Measurements from ENCODE around the gene PTPRD. TPM values are rescaled to one million over a fixed set of nuclear protein-coding genes. Genes with fewer than 3 reads are reported as not detected.

PTPRD gene
- total RNA-seq, 1 experiment from 2014 or later = not detected

- intact Hi-C loops (cut with micrococcal nuclease; ENCODE audit: unreplicated experiment) = no loop called here
- POLR2A ChIA-PET (ENCODE audit: low non-redundant PET) = no interaction called here
- no TSS peak for BruUV-seq (replicated peaks)
These were observed 2183.0 kb downstream of the PTPRD start for GRCh38 chr9:8429768-8430167.

GRCh38 chr9:8429157-8429556, 2183.6 kb downstream of the PTPRD start:
- DNase-seq (ENCODE audit: low spot score) = no peak
- CTCF ChIA-PET = no interaction called here
- Histone ChIP-seq H3K9me3 (ENCODE audit: low read depth, low read length, poor library complexity, severe bottlenecking) (no peaks in the 10 kb centered on the region), H3K27me3 (replicated peaks; ENCODE audit: insufficient read depth, low read depth, low read length, poor library complexity) (peaks cover under 1% of the 10 kb centered on the region), H3K4me3 (ENCODE audit: low read depth, low read length, poor library complexity, severe bottlenecking) (no peak overlapping the region), H3K36me3 (ENCODE audit: insufficient read depth, low read length, poor library complexity, severe bottlenecking) (no peaks in the 10 kb centered on the region), H3K4me1 (ENCODE audit: insufficient read depth, low read length, poor library complexity, severe bottlenecking) (no peaks in the 10 kb centered on the region), H3K27ac (ENCODE audit: low read depth, low read length, poor library complexity, severe bottlenecking) (no peak overlapping the region)
- POLR2A ChIA-PET (ENCODE audit: low non-redundant PET) = no interaction called here
- intact Hi-C loops (cut with micrococcal nuclease; ENCODE audit: unreplicated experiment) = no loop called here
- TF ChIP-seq CTCF (conservative IDR thresholded peaks at IDR 0.05; ENCODE audit: low read depth, low read length) (no peak), EZH2 (IDR thresholded peaks at IDR 0.05; ENCODE audit: borderline replicate concordance, low read depth, low read length, poor library complexity, severe bottlenecking) (no peak)
- BruUV-seq (replicated peaks) = no TSS peak

More at GRCh38 chr9:8429768-8430167, 2183.0 kb downstream of the PTPRD start:
- TF ChIP-seq CTCF (conservative IDR thresholded peaks at IDR 0.05; ENCODE audit: low read depth, low read length) (no peak), EZH2 (IDR thresholded peaks at IDR 0.05; ENCODE audit: borderline replicate concordance, low read depth, low read length, poor library complexity, severe bottlenecking) (no peak)
- H3K36me3 ChIP-seq (ENCODE audit: insufficient read depth, low read length, poor library complexity, severe bottlenecking) = no peaks in the 10 kb centered on the region
- H3K27ac ChIP-seq (ENCODE audit: low read depth, low read length, poor library complexity, severe bottlenecking) = no peak overlapping the region
- no peak overlapping the region for H3K4me3 ChIP-seq (ENCODE audit: low read depth, low read length, poor library complexity, severe bottlenecking)
- no peaks in the 10 kb centered on the region for H3K4me1 ChIP-seq (ENCODE audit: insufficient read depth, low read length, poor library complexity, severe bottlenecking)
- H3K27me3 ChIP-seq (replicated peaks; ENCODE audit: insufficient read depth, low read depth, low read length, poor library complexity) = peaks cover 4% of the 10 kb centered on the region
- H3K9me3 ChIP-seq (ENCODE audit: low read depth, low read length, poor library complexity, severe bottlenecking) = no peaks in the 10 kb centered on the region
- DNase-seq (ENCODE audit: low spot score) = no peak
- CTCF ChIA-PET = no interaction called here

- no peaks in the 10 kb centered on the region for H3K27me3 ChIP-seq (replicated peaks; ENCODE audit: insufficient read depth, low read depth, low read length, poor library complexity)
- no peaks in the 10 kb centered on the region for H3K4me1 ChIP-seq (ENCODE audit: insufficient read depth, low read length, poor library complexity, severe bottlenecking)
- no peak for DNase-seq (ENCODE audit: low spot score)
- no peak overlapping the region for H3K4me3 ChIP-seq (ENCODE audit: low read depth, low read length, poor library complexity, severe bottlenecking)
- TF ChIP-seq CTCF (conservative IDR thresholded peaks at IDR 0.05; ENCODE audit: low read depth, low read length) (no peak), EZH2 (IDR thresholded peaks at IDR 0.05; ENCODE audit: borderline replicate concordance, low read depth, low read length, poor library complexity, severe bottlenecking) (no peak)
- POLR2A ChIA-PET (ENCODE audit: low non-redundant PET) = no interaction called here
- no peaks in the 10 kb centered on the region for H3K9me3 ChIP-seq (ENCODE audit: low read depth, low read length, poor library complexity, severe bottlenecking)
- no TSS peak for BruUV-seq (replicated peaks)
- CTCF ChIA-PET = no interaction called here
- no peaks in the 10 kb centered on the region for H3K36me3 ChIP-seq (ENCODE audit: insufficient read depth, low read length, poor library complexity, severe bottlenecking)
- H3K27ac ChIP-seq (ENCODE audit: low read depth, low read length, poor library complexity, severe bottlenecking) = no peak overlapping the region
- intact Hi-C loops (cut with micrococcal nuclease; ENCODE audit: unreplicated experiment) = no loop called here
These were observed 2184.4 kb downstream of the PTPRD start for GRCh38 chr9:8428389-8428788.
